ENCODE measurements around the gene GAS2L1. TPM values are rescaled to one million over a fixed set of nuclear protein-coding genes. Genes with fewer than 3 reads are reported as not detected.
"Not testable (repeated sequence)": the region's sequence is repeated elsewhere in the genome, so short reads cannot be mapped to it uniquely, and the experiment has no call there.

GAS2L1 gene
- total and polyA plus RNA-seq, 4 donors: 3.8 to 40.1 (median 16.3) TPM

- DNase-seq: no peak
- ATAC-seq (ENCODE audit: insufficient read depth, low FRiP score): no peak
- no peak for TF ChIP-seq CTCF (IDR thresholded peaks at IDR 0.05; ENCODE audit: control extremely low read depth, extremely low read depth)
- Histone ChIP-seq H3K4me1 (ENCODE audit: control insufficient read depth in 5 of 5, insufficient read depth in 5 of 5, low read length in 5 of 5) (no peaks in the 10 kb centered on the region), H3K9ac (ENCODE audit: insufficient read depth in 1 of 2, low read length in 2 of 2) (no peak overlapping the region), H3K27me3 (ENCODE audit: control insufficient read depth in 3 of 3, insufficient read depth in 3 of 3, low read length in 2 of 3) (no peaks in the 10 kb centered on the region), H3K36me3 (ENCODE audit: control insufficient read depth in 4 of 4, insufficient read depth in 4 of 4, low read length in 4 of 4) (peaks cover 19 to 81% (median 33%) of the 10 kb centered on the region in 4 donors), H3K9me3 (ENCODE audit: control insufficient read depth in 4 of 4, insufficient read depth in 3 of 4, low read length in 3 of 4) (no peaks in the 10 kb centered on the region), H3K27ac (ENCODE audit: low read depth in 1 of 2, low read length in 1 of 2) (no peak overlapping the region), H3K4me3 (no peak overlapping the region)
- WGBS, 2 donors: 97% methylated on average over 8 of the region's 8 CpGs
Observed at GRCh38 chr22:29353860-29354259, 47.4 kb downstream of the GAS2L1 start.

- DNase-seq; ATAC-seq (ENCODE audit: insufficient read depth, low FRiP score); H3K27ac ChIP-seq (ENCODE audit: low read depth in 1 of 2, low read length in 1 of 2); H3K4me1 ChIP-seq (ENCODE audit: control insufficient read depth in 5 of 5, insufficient read depth in 5 of 5, low read length in 5 of 5); H3K9me3 ChIP-seq (ENCODE audit: control insufficient read depth in 4 of 4, insufficient read depth in 3 of 4, low read length in 3 of 4); H3K9ac ChIP-seq (ENCODE audit: insufficient read depth in 1 of 2, low read length in 2 of 2); H3K4me3 ChIP-seq; H3K27me3 ChIP-seq (ENCODE audit: control insufficient read depth in 3 of 3, insufficient read depth in 3 of 3, low read length in 2 of 3): not testable (repeated sequence)
- H3K36me3 ChIP-seq (ENCODE audit: control insufficient read depth in 4 of 4, insufficient read depth in 4 of 4, low read length in 4 of 4): peaks cover 17 to 59% (median 21%) of the 10 kb centered on the region in 4 donors
- WGBS, 2 donors: 95 to 99% methylated on average over 12 of the region's 12 CpGs
Observed at GRCh38 chr22:29357193-29357890, 50.9 kb downstream of the GAS2L1 start.

- H3K4me1 ChIP-seq (ENCODE audit: control insufficient read depth in 5 of 5, insufficient read depth in 5 of 5, low read length in 5 of 5): peaks cover 0 to 2% (median 0%) of the 10 kb centered on the region in 5 donors
- H3K9me3 ChIP-seq (ENCODE audit: control insufficient read depth in 4 of 4, insufficient read depth in 3 of 4, low read length in 3 of 4): no peaks in the 10 kb centered on the region
- TF ChIP-seq CTCF (IDR thresholded peaks at IDR 0.05; ENCODE audit: control extremely low read depth, extremely low read depth): peak; percentile 30
- no peak overlapping the region for H3K4me3 ChIP-seq
- no peak overlapping the region for H3K9ac ChIP-seq (ENCODE audit: insufficient read depth in 1 of 2, low read length in 2 of 2)
- DNase-seq (peak; percentile 59 to 71 (median 68)), ATAC-seq (ENCODE audit: insufficient read depth, low FRiP score) (peak; percentile 38)
- no peak overlapping the region for H3K27ac ChIP-seq (ENCODE audit: low read depth in 1 of 2, low read length in 1 of 2)
- 58 to 78% methylated on average over 9 of the region's 9 CpGs for WGBS, 2 donors
- peaks cover 10 to 43% (median 16%) of the 10 kb centered on the region in 4 donors for H3K36me3 ChIP-seq (ENCODE audit: control insufficient read depth in 4 of 4, insufficient read depth in 4 of 4, low read length in 4 of 4)
- no peaks in the 10 kb centered on the region for H3K27me3 ChIP-seq (ENCODE audit: control insufficient read depth in 3 of 3, insufficient read depth in 3 of 3, low read length in 2 of 3)
Observed at GRCh38 chr22:29359469-29359868, 53.0 kb downstream of the GAS2L1 start.

Small RNA genes lying within 50 kb of the gene (small RNA-seq; reads per million reads assigned to genes)
- not detected for gene MIR3653 (ENCODE audit: low replicate concordance)

Other genes with a start within 250 kb of the GAS2L1 start
- gene C22orf31, start 244.8 kb upstream of the GAS2L1 start, total RNA-seq: not detected
- under 1 TPM; 0.07 to 0.30 TPM for gene C22orf31, start 244.8 kb upstream of the GAS2L1 start, polyA plus RNA-seq
- gene KREMEN1, start 233.6 kb upstream of the GAS2L1 start, total RNA-seq: 10 to 100 TPM; 15.7 to 27.5 TPM
- gene KREMEN1, start 233.6 kb upstream of the GAS2L1 start, polyA plus RNA-seq: 10 to 100 TPM in 1 of 2 donors, 1 to 10 TPM in 1; 8.8 to 24.4 TPM
- gene EMID1, start 100.8 kb upstream of the GAS2L1 start, total RNA-seq: 10 to 100 TPM in 1 of 2 donors, 1 to 10 TPM in 1; 7.9 to 30.2 TPM
- gene EMID1, start 100.8 kb upstream of the GAS2L1 start, polyA plus RNA-seq: 1 to 10 TPM; 4.9 to 8.8 TPM
- gene RHBDD3, start 38.7 kb upstream of the GAS2L1 start, total RNA-seq: 10 to 100 TPM; 14.2 to 32.0 TPM
- 10 to 100 TPM; 33.5 to 38.2 TPM for gene RHBDD3, start 38.7 kb upstream of the GAS2L1 start, polyA plus RNA-seq
- 100 to 1,000 TPM; 162 to 215 TPM for gene EWSR1, start 38.4 kb upstream of the GAS2L1 start, total RNA-seq
- 100 to 1,000 TPM; 115 to 174 TPM for gene EWSR1, start 38.4 kb upstream of the GAS2L1 start, polyA plus RNA-seq
- gene RASL10A, start 9.0 kb downstream of the GAS2L1 start, total RNA-seq: 1 to 10 TPM in 1 of 2 donors, not detected in 1; 3.3 TPM
- gene RASL10A, start 9.0 kb downstream of the GAS2L1 start, polyA plus RNA-seq: 1 to 10 TPM in 1 of 2 donors, under 1 TPM in 1; 0.71 to 2.0 TPM
- gene AP1B1, start 81.9 kb downstream of the GAS2L1 start, total RNA-seq: 10 to 100 TPM; 37.1 to 97.9 TPM
- gene AP1B1, start 81.9 kb downstream of the GAS2L1 start, polyA plus RNA-seq: 10 to 100 TPM; 32.7 to 62.9 TPM
- not detected for gene RFPL1, start 131.9 kb downstream of the GAS2L1 start, total RNA-seq
- not detected for gene RFPL1, start 131.9 kb downstream of the GAS2L1 start, polyA plus RNA-seq
- gene NEFH, start 173.6 kb downstream of the GAS2L1 start, total RNA-seq: under 1 TPM; 0.61 to 0.71 TPM
- under 1 TPM; 0.22 to 0.50 TPM for gene NEFH, start 173.6 kb downstream of the GAS2L1 start, polyA plus RNA-seq
- gene THOC5, start 247.1 kb downstream of the GAS2L1 start, total RNA-seq: 10 to 100 TPM; 34.3 to 51.8 TPM
- gene THOC5, start 247.1 kb downstream of the GAS2L1 start, polyA plus RNA-seq: 10 to 100 TPM; 21.0 to 21.4 TPM